IMR-90 (cell line): ENCODE measurements around the gene BAZ2A.

Experiments used
- BHLHE40 ChIP-seq: fragments of 150-350 bp; IDR thresholded peaks from 2 replicates; pipeline ENCODE4 v1.6.1; 2016; ENCODE audit warnings: mild to moderate bottlenecking, low read depth, low read length
- CEBPB ChIP-seq: IDR thresholded peaks from 2 replicates; pipeline ENCODE4 v1.6.1; 2012; ENCODE audit warnings: low read depth, low read length, improper control_type of control experiment
- FOS ChIP-seq: fragments of 150-350 bp; IDR thresholded peaks from 2 replicates; pipeline ENCODE4 v1.6.1; 2016; ENCODE audit warnings: low read depth, low read length
- MAZ ChIP-seq: IDR thresholded peaks from 2 replicates; pipeline ENCODE4 v1.6.1; 2012; ENCODE audit warnings: low read depth, mild to moderate bottlenecking, low read length, improper control_type of control experiment, moderate library complexity, borderline replicate concordance
- MXI1 ChIP-seq: IDR thresholded peaks from 2 replicates; pipeline ENCODE4 v1.6.1; 2012; ENCODE audit warnings: low read depth, mild to moderate bottlenecking, low read length, moderate library complexity, borderline replicate concordance
- POLR2A ChIP-seq: IDR thresholded peaks from 2 replicates; pipeline ENCODE4 v1.6.1; 2012; ENCODE audit warnings: mild to moderate bottlenecking, low read depth, low read length
- RAD21 ChIP-seq: IDR thresholded peaks from 2 replicates; pipeline ENCODE4 v1.6.1; 2012; ENCODE audit warnings: low read length, improper control_type of control experiment
- RCOR1 ChIP-seq: IDR thresholded peaks from 2 replicates; pipeline ENCODE4 v1.6.1; 2012; ENCODE audit warnings: mild to moderate bottlenecking, low read length, improper control_type of control experiment; ENCODE audit not compliant: insufficient replicate concordance
- RFX5 ChIP-seq: IDR thresholded peaks from 2 replicates; pipeline ENCODE4 v1.8.0; 2012; ENCODE audit warnings: low read depth, mild to moderate bottlenecking, low read length, moderate library complexity
- SMC3 ChIP-seq: fragments of 150-350 bp; IDR thresholded peaks from 2 replicates; pipeline ENCODE4 v1.6.1; 2016; ENCODE audit warnings: low read depth, mild to moderate bottlenecking, antibody characterized with exemption, low read length, moderate library complexity
- TF ChIP-seq, protein P1 (sequence below): conservative IDR thresholded peaks from 2 replicates; pipeline ENCODE4 v1.5.1; 2012; ENCODE audit warnings: mild to moderate bottlenecking, low read depth, low read length, improper control_type of control experiment
- TF ChIP-seq, protein P2 (sequence below): fragments of 150-350 bp; IDR thresholded peaks from 2 replicates; pipeline ENCODE4 v1.6.1; 2017; ENCODE audit warnings: mild to moderate bottlenecking, antibody characterized with exemption, low read length, low read depth
- TF ChIP-seq, protein P3 (sequence below): fragments of 150-350 bp; IDR thresholded peaks from 2 replicates; pipeline ENCODE4 v1.6.1; 2016; ENCODE audit warnings: low read depth, mild to moderate bottlenecking, low read length, moderate library complexity, borderline replicate concordance

GRCh38 chr12:56630180-56630632 is at the start of gene BAZ2A:
- TF ChIP-seq, protein P1, sequence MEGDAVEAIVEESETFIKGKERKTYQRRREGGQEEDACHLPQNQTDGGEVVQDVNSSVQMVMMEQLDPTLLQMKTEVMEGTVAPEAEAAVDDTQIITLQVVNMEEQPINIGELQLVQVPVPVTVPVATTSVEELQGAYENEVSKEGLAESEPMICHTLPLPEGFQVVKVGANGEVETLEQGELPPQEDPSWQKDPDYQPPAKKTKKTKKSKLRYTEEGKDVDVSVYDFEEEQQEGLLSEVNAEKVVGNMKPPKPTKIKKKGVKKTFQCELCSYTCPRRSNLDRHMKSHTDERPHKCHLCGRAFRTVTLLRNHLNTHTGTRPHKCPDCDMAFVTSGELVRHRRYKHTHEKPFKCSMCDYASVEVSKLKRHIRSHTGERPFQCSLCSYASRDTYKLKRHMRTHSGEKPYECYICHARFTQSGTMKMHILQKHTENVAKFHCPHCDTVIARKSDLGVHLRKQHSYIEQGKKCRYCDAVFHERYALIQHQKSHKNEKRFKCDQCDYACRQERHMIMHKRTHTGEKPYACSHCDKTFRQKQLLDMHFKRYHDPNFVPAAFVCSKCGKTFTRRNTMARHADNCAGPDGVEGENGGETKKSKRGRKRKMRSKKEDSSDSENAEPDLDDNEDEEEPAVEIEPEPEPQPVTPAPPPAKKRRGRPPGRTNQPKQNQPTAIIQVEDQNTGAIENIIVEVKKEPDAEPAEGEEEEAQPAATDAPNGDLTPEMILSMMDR: no peak
- TF ChIP-seq, protein P2, sequence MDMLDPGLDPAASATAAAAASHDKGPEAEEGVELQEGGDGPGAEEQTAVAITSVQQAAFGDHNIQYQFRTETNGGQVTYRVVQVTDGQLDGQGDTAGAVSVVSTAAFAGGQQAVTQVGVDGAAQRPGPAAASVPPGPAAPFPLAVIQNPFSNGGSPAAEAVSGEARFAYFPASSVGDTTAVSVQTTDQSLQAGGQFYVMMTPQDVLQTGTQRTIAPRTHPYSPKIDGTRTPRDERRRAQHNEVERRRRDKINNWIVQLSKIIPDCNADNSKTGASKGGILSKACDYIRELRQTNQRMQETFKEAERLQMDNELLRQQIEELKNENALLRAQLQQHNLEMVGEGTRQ: peak; percentile 52
- TF ChIP-seq POLR2A (no peak), CEBPB (no peak), MAZ (peak; percentile 94), RFX5 (no peak), MXI1 (0 out of 2 replicates have a peak, but pooled peaks have one; percentile 19), SMC3 (no peak), FOS (no peak), BHLHE40 (no peak), RAD21 (no peak), RCOR1 (no peak)
- TF ChIP-seq, protein P3, sequence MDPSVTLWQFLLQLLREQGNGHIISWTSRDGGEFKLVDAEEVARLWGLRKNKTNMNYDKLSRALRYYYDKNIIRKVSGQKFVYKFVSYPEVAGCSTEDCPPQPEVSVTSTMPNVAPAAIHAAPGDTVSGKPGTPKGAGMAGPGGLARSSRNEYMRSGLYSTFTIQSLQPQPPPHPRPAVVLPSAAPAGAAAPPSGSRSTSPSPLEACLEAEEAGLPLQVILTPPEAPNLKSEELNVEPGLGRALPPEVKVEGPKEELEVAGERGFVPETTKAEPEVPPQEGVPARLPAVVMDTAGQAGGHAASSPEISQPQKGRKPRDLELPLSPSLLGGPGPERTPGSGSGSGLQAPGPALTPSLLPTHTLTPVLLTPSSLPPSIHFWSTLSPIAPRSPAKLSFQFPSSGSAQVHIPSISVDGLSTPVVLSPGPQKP: no peak
